BJ (cell line): ENCODE data around the gene ARID5B. TPM values are rescaled to one million over a fixed set of nuclear protein-coding genes. Genes with fewer than 3 reads are reported as not detected.

Source experiments
- CTCF ChIA-PET: fragments of 350-600 bp; formaldehyde crosslinking; extraction: SDS; loops from one replicate; lab custom pipeline; 2021; ENCODE audit warnings: antibody characterized with exemption, inconsistent platforms; lab: Yijun Ruan, JAX
- POLR2A ChIA-PET: fragments of 300-600 bp; sonication (Branson Sonifier 250); formaldehyde crosslinking; extraction: SDS; loops from one replicate; lab custom pipeline; 2021; ENCODE audit warnings: antibody characterized with exemption; lab: Charles Lee
- DNase-seq: peaks from one replicate; pipeline ENCODE4 v3.0.0-alpha.2; 2011; ENCODE audit warnings: low read depth
- H3K27me3 ChIP-seq: 2 replicates; pipeline ENCODE4 v1.6.0; 2011; ENCODE audit warnings: low read length; ENCODE audit not compliant: control insufficient read depth, insufficient read depth
- H3K36me3 ChIP-seq: 2 replicates; pipeline ENCODE4 v1.5.1; 2011; ENCODE audit warnings: low read length; ENCODE audit not compliant: control insufficient read depth, insufficient read depth
- H3K4me3 ChIP-seq: 2 replicates; pipeline ENCODE4 v1.5.1; 2011; ENCODE audit warnings: low read depth, mild to moderate bottlenecking, control low read depth, low read length
- CTCF ChIP-seq: IDR thresholded peaks from 2 replicates; pipeline ENCODE4 v1.5.1; 2011; ENCODE audit warnings: low read depth, mild to moderate bottlenecking, control low read depth, inconsistent platforms, low read length, moderate library complexity; ENCODE audit not compliant: insufficient read depth
- polyA plus RNA-seq: library from polyadenylated mRNA; depleted of rRNA; stranded (reverse); fragments of >200 nt; gene quantifications from 2 replicates; pipeline ENCODE4 v1.2.3, GENCODE V29; 2011

Gene ARID5B
- polyA plus RNA-seq, 1 experiment = 73.8 TPM

- Histone ChIP-seq H3K36me3 (peaks cover 8% of the 10 kb centered on the region), H3K27me3 (no peaks in the 10 kb centered on the region), H3K4me3 (no peak overlapping the region)
- TF ChIP-seq CTCF = no peak
- POLR2A ChIA-PET = no interaction called here
- CTCF ChIA-PET = interaction anchor here (0.9 kb wide), 1 partner anchor 68 kb away, joined by 3 read pairs; no protein-coding TSS in a partner anchor
- no peak for DNase-seq
Measured at GRCh38 chr10:61965703-61966395, 64.3 kb downstream of the ARID5B start.

- Histone ChIP-seq H3K36me3 (peaks cover 5% of the 10 kb centered on the region), H3K4me3 (no peak overlapping the region), H3K27me3 (no peaks in the 10 kb centered on the region)
- ChIA-PET CTCF (no interaction called here), POLR2A (no interaction called here)
- no peak for TF ChIP-seq CTCF
- no peak for DNase-seq
Measured at GRCh38 chr10:61967298-61967697, 65.8 kb downstream of the ARID5B start.

GRCh38 chr10:61970182-61971002, 68.9 kb downstream of the ARID5B start:
- DNase-seq = no peak
- POLR2A ChIA-PET = interaction anchor here (0.5 kb wide), 1 partner anchor 18 kb away, joined by 3 read pairs; no protein-coding TSS in a partner anchor
- no peak overlapping the region for H3K4me3 ChIP-seq
- H3K27me3 ChIP-seq = no peaks in the 10 kb centered on the region
- peaks cover 3% of the 10 kb centered on the region for H3K36me3 ChIP-seq
- no peak for TF ChIP-seq CTCF
- CTCF ChIA-PET = interaction anchor here (0.9 to 1.2 kb wide), 2 partner anchors 10 to 49 kb away, joined by 3 read pairs; no protein-coding TSS in a partner anchor

GRCh38 chr10:61971003-61971325, 69.5 kb downstream of the ARID5B start:
- H3K27me3 ChIP-seq = no peaks in the 10 kb centered on the region
- ChIA-PET POLR2A (interaction anchor here (0.5 kb wide), 1 partner anchor 17 kb away, joined by 3 read pairs; no protein-coding TSS in a partner anchor), CTCF (interaction anchor here (0.9 to 1.2 kb wide), 2 partner anchors 9 to 50 kb away, joined by 3 read pairs; no protein-coding TSS in a partner anchor)
- DNase-seq = no peak
- TF ChIP-seq CTCF = no peak
- H3K36me3 ChIP-seq = peaks cover 3% of the 10 kb centered on the region
- no peak overlapping the region for H3K4me3 ChIP-seq

- POLR2A ChIA-PET = no interaction called here
- DNase-seq = no peak
- CTCF ChIA-PET = interaction anchor here (0.7 kb wide), 3 partner anchors 64 to 609 kb away, joined by 3 read pairs; no protein-coding TSS in a partner anchor
Measured at GRCh38 chr10:61973169-61973568, 71.7 kb downstream of the ARID5B start.

More at GRCh38 chr10:61973169-61973568, 71.7 kb downstream of the ARID5B start:
- Histone ChIP-seq H3K4me3 (no peak overlapping the region), H3K36me3 (peaks cover 1% of the 10 kb centered on the region; the same call in 1 of the 2 replicates), H3K27me3 (no peaks in the 10 kb centered on the region)
- no peak for TF ChIP-seq CTCF
